H1 (cell line): Measurements from ENCODE around the gene AASDH. TPM values are rescaled to one million over a fixed set of nuclear protein-coding genes. Genes with fewer than 3 reads are reported as not detected.

Source experiments
- CTCF ChIA-PET: fragments of 300-600 bp; sonication (Branson Sonifier 250); formaldehyde crosslinking; loops from one replicate; lab custom pipeline; 2021; ENCODE audit not compliant: partially characterized antibody; lab: Charles Lee
- POLR2A ChIA-PET: fragments of 300-600 bp; sonication (Branson Sonifier 250); formaldehyde crosslinking; loops from one replicate; lab custom pipeline; 2021; ENCODE audit warnings: inconsistent platforms; ENCODE audit not compliant: partially characterized antibody; lab: Charles Lee
- DNase-seq, 2 experiments: peaks; one replicate each; pipeline versions ENCODE4 v3.0.0 to v3.0.0-alpha.2; 2010 to 2022; ENCODE audit warnings: low spot score in 2 of 2, low read depth in 1 of 2, mixed read lengths in 1 of 2
- FAIRE-seq: peaks from 2 replicates; lab custom pipeline; 2011; peaks lifted over from hg19 to GRCh38; lab: Jason Lieb, UNC
- H2AFZ ChIP-seq: 2 replicates; pipeline ENCODE4 v1.8.1; 2012; ENCODE audit warnings: low read length, inconsistent platforms
- H2AK5ac ChIP-seq: 2 replicates; pipeline ENCODE4 v1.6.1; 2013; ENCODE audit warnings: low read depth, low read length
- H2BK120ac ChIP-seq: replicated peaks from 2 replicates; pipeline ENCODE3; 2013; ENCODE audit warnings: low read depth, low read length, inconsistent platforms
- H2BK12ac ChIP-seq: 2 replicates; pipeline ENCODE4 v1.6.1; 2013; ENCODE audit warnings: low read depth, low read length
- H2BK15ac ChIP-seq: 2 replicates; pipeline ENCODE4 v1.6.1; 2013; ENCODE audit warnings: low read length
- H2BK20ac ChIP-seq: 2 replicates; pipeline ENCODE4 v1.6.1; 2013; ENCODE audit warnings: low read length
- H2BK5ac ChIP-seq: 2 replicates; pipeline ENCODE4 v1.6.1; 2013; ENCODE audit warnings: low read depth, low read length
- H3K14ac ChIP-seq: 2 replicates; pipeline ENCODE4 v1.6.1; 2013; ENCODE audit warnings: inconsistent platforms; ENCODE audit not compliant: insufficient read length
- H3K18ac ChIP-seq: 2 replicates; pipeline ENCODE4 v1.6.1; 2013; ENCODE audit warnings: low read length; ENCODE audit errors: extremely low read depth
- H3K23ac ChIP-seq: 2 replicates; pipeline ENCODE4 v1.6.1; 2013; ENCODE audit warnings: inconsistent platforms; ENCODE audit not compliant: insufficient read length
- H3K23me2 ChIP-seq: 2 replicates; pipeline ENCODE4 v1.6.1; 2013; ENCODE audit warnings: low read depth, low read length
- H3K27ac ChIP-seq: 2 replicates; pipeline ENCODE4 v1.6.1; 2011; ENCODE audit warnings: low read depth, low read length, inconsistent platforms
- H3K27me3 ChIP-seq, 4 experiments: replicated peaks in 1 of 4; 1 replicate in 1 of 4; 2 replicates in 3 of 4; pipeline versions ENCODE4 v1.6.1 to v1.8.1; 2011 to 2013; ENCODE audit warnings: low read length in 3 of 4, mild to moderate bottlenecking in 3 of 4, inconsistent platforms in 2 of 4, mixed read lengths in 2 of 4, moderate library complexity in 1 of 4; ENCODE audit not compliant: control insufficient read depth in 3 of 4, insufficient read depth in 3 of 4; ENCODE audit errors: extremely low read depth in 1 of 4
- H3K36me3 ChIP-seq, 4 experiments: 2 replicates each; pipeline versions ENCODE4 v1.6.1 to v1.8.1; 2011 to 2013; ENCODE audit warnings: mild to moderate bottlenecking in 4 of 4, low read length in 3 of 4, moderate library complexity in 2 of 4, control low read depth in 1 of 4, inconsistent platforms in 1 of 4; ENCODE audit not compliant: insufficient read depth in 4 of 4, control insufficient read depth in 2 of 4
- H3K4ac ChIP-seq: replicated peaks from 2 replicates; pipeline ENCODE3; 2013; ENCODE audit warnings: low read length, low read depth, mixed read lengths, inconsistent platforms; ENCODE audit not compliant: insufficient read length
- H3K4me1 ChIP-seq, 4 experiments: replicated peaks in 1 of 4; 1 replicate in 1 of 4; 2 replicates in 3 of 4; pipeline versions ENCODE4 v1.6.1 to v1.8.1; 2011 to 2013; ENCODE audit warnings: low read length in 3 of 4, inconsistent platforms in 2 of 4, mixed read lengths in 1 of 4; ENCODE audit not compliant: insufficient read depth in 4 of 4, control insufficient read depth in 3 of 4
- H3K4me2 ChIP-seq, 2 experiments: 2 replicates each; pipeline versions ENCODE4 v1.6.1 to v1.8.1; 2011 to 2013; ENCODE audit warnings: low read depth in 2 of 2, low read length in 2 of 2, control low read depth in 1 of 2, inconsistent platforms in 1 of 2, mild to moderate bottlenecking in 1 of 2; ENCODE audit not compliant: insufficient read depth in 1 of 2
- H3K4me3 ChIP-seq, 4 experiments: fragments of 200-600, 300-600 bp in 1 of 4; sonication (generic), shearing (Covaris generic), sonication (Bioruptor Twin) in 1 of 4; 2 replicates each; pipeline versions ENCODE4 v1.5.1 to v1.8.1; 2011 to 2016; ENCODE audit warnings: low read length in 4 of 4, low read depth in 3 of 4, control low read depth in 2 of 4, inconsistent platforms in 2 of 4, mild to moderate bottlenecking in 2 of 4, mixed read lengths in 1 of 4, moderate library complexity in 1 of 4; ENCODE audit not compliant: insufficient read depth in 2 of 4; ENCODE audit errors: extremely low read depth in 1 of 4
- H3K56ac ChIP-seq: replicated peaks from 2 replicates; pipeline ENCODE3; 2013; ENCODE audit warnings: low read depth, mild to moderate bottlenecking, mixed read lengths, low read length, inconsistent platforms; ENCODE audit not compliant: insufficient read length
- H3K79me1 ChIP-seq: 2 replicates; pipeline ENCODE4 v1.6.1; 2013; ENCODE audit warnings: low read depth, low read length, control low read depth
- H3K79me2 ChIP-seq, 2 experiments: 2 replicates each; pipeline versions ENCODE4 v1.6.1 to v1.8.1; 2012 to 2013; ENCODE audit warnings: low read length in 2 of 2, mild to moderate bottlenecking in 2 of 2, inconsistent platforms in 1 of 2; ENCODE audit not compliant: insufficient read depth in 2 of 2, control insufficient read depth in 1 of 2
- H3K9ac ChIP-seq, 4 experiments: replicated peaks in 1 of 4; 1 replicate in 1 of 4; 2 replicates in 3 of 4; pipeline versions ENCODE4 v1.6.1 to v1.8.1; 2011 to 2013; ENCODE audit warnings: low read depth in 3 of 4, low read length in 3 of 4, control low read depth in 2 of 4, mild to moderate bottlenecking in 2 of 4, moderate library complexity in 2 of 4, inconsistent platforms in 1 of 4; ENCODE audit errors: extremely low read depth in 1 of 4
- H3K9me3 ChIP-seq, 2 experiments: 2 replicates each; pipeline versions ENCODE4 v1.6.1 to v1.8.1; 2012 to 2013; ENCODE audit warnings: mild to moderate bottlenecking in 2 of 2, moderate library complexity in 2 of 2, control low read depth in 1 of 2, inconsistent platforms in 1 of 2, low read depth in 1 of 2, low read length in 1 of 2, mixed read lengths in 1 of 2; ENCODE audit not compliant: insufficient read depth in 2 of 2
- H4K20me1 ChIP-seq, 2 experiments: replicated peaks in 1 of 2; 2 replicates each; pipeline versions ENCODE3 to v1.8.1; 2011 to 2013; ENCODE audit warnings: inconsistent platforms in 2 of 2, low read length in 2 of 2, mild to moderate bottlenecking in 1 of 2; ENCODE audit not compliant: insufficient read depth in 2 of 2, control insufficient read depth in 1 of 2
- H4K5ac ChIP-seq: 2 replicates; pipeline ENCODE4 v1.6.1; 2013; ENCODE audit warnings: low read length, low read depth, mixed read lengths, inconsistent platforms; ENCODE audit not compliant: insufficient read length
- H4K8ac ChIP-seq: 2 replicates; pipeline ENCODE4 v1.8.0; 2013; ENCODE audit warnings: mild to moderate bottlenecking, moderate library complexity, low read length, inconsistent platforms; ENCODE audit not compliant: insufficient read depth; ENCODE audit errors: extremely low read depth
- H4K91ac ChIP-seq: replicated peaks from 2 replicates; pipeline ENCODE3; 2013; ENCODE audit warnings: low read length, mixed read lengths, inconsistent platforms; ENCODE audit not compliant: insufficient read length
- ATF3 ChIP-seq: IDR thresholded peaks from 2 replicates; pipeline ENCODE4 v1.6.1; 2011; ENCODE audit warnings: low read depth, mild to moderate bottlenecking, low read length; ENCODE audit not compliant: insufficient read depth
- HDAC2 ChIP-seq, 2 experiments: fragments of 300-600 bp in 1 of 2; sonication (generic) in 1 of 2; IDR thresholded peaks; 2 replicates each; pipeline ENCODE4 v1.6.1; 2011 to 2012; ENCODE audit warnings: low read depth in 2 of 2, low read length in 2 of 2, mild to moderate bottlenecking in 2 of 2, moderate library complexity in 2 of 2, borderline replicate concordance in 1 of 2, inconsistent platforms in 1 of 2
- POLR2A ChIP-seq, 2 experiments: IDR thresholded peaks; 1 replicate in 1 of 2; 2 replicates in 1 of 2; pipeline ENCODE4 v1.6.1; 2011; ENCODE audit warnings: low read depth in 2 of 2, low read length in 2 of 2, mild to moderate bottlenecking in 2 of 2; ENCODE audit errors: control extremely low read depth in 1 of 2
- WGBS, 2 experiments: shearing (Covaris generic) in 1 of 2; methylation state at CpG; one replicate each; pipeline versions ENCODE4 v1.1.6 to v1.1.7; 2013 to 2015; ENCODE audit warnings: low lambda C conversion rate in 2 of 2, mixed read lengths in 2 of 2, inconsistent platforms in 1 of 2, low coverage in 1 of 2, missing lambda C conversion rate in 1 of 2; ENCODE audit not compliant: insufficient replicate concordance in 2 of 2, insufficient coverage in 1 of 2, insufficient read length in 1 of 2; ENCODE audit errors: extremely low coverage in 1 of 2, missing lambda C conversion rate in 1 of 2; 5-methylcytosine and 5-hydroxymethylcytosine counted together
- polyA plus RNA-seq, 7 experiments: library from polyadenylated mRNA; depleted of rRNA in 3 of 7; stranded (reverse) in 5 of 7; unstranded in 2 of 7; fragments of >200 nt in 5 of 7; fragments of 200-250 nt in 2 of 7; gene quantifications; 1 replicate in 5 of 7; 2 replicates in 1 of 7; 4 replicates in 1 of 7; pipeline versions ENCODE4 v1.2.1 to v1.2.3, GENCODE V29; 2011 to 2013; ENCODE audit warnings: missing spikeins in 2 of 7, mixed read lengths in 2 of 7
- total RNA-seq: library from RNA; stranded (reverse); fragmentation: NEBNext Ultra II Directional; extraction: Animal tissue kit (Norgen Biotek cat#: 25700); gene quantifications from 2 replicates; pipeline ENCODE4 v1.2.1, GENCODE V29; 2021

The AASDH gene
- total and polyA plus RNA-seq, 2 of the 8 experiments (the other 6 are each of a cell fraction or from before 2014, with no cell fraction given), result 8.0 to 10.9 TPM

GRCh38 chr4:56434599-56435139 is 47.4 kb upstream of the AASDH start:
- no peak for FAIRE-seq
- H3K27me3 ChIP-seq, result no peaks in the 10 kb centered on the region
- peak overlapping the region; percentile 93 for H4K8ac ChIP-seq
- WGBS, 2 experiments, result 2% methylated on average over 15 of the region's 15 CpGs; no CpG with 5 or more reads in 1 of the 2 experiments
- peak overlapping the region; percentile 95 for H2BK5ac ChIP-seq
- peak overlapping the region; percentile 88 to 98 (median 92) for H3K9ac ChIP-seq
- peak overlapping the region; percentile 87 to 96 (median 90) for H3K4me3 ChIP-seq
- H3K56ac ChIP-seq, result no peak overlapping the region
- no peak overlapping the region for H2BK20ac ChIP-seq
- peak overlapping the region; percentile 89 for H4K91ac ChIP-seq
- peaks cover 0 to 2% (median under 1%) of the 10 kb centered on the region in 4 experiments; a peak in 5 of 7 replicates for H3K4me1 ChIP-seq
- peak overlapping the region; percentile 87 for H3K4ac ChIP-seq
- TF ChIP-seq ATF3 (no peak), POLR2A (IDR thresholded peaks at IDR 0.05; ENCODE audit: control extremely low read depth in 1 of 2, low read depth in 2 of 2, low read length in 2 of 2) (no peak), HDAC2 (IDR thresholded peaks at IDR 0.05; ENCODE audit: borderline replicate concordance in 1 of 2, low read depth in 2 of 2, low read length in 2 of 2) (peak in 1 of 2 experiments; percentile 74; a peak in 1 of 4 replicates)
- peak overlapping the region; percentile 89 for H3K27ac ChIP-seq
- CTCF ChIA-PET, result interaction anchor here (0.8 to 3.3 kb wide), 4 partner anchors 9 to 402 kb away, joined by 4 to 16 read pairs (median 6); no protein-coding TSS in a partner anchor
- H3K14ac ChIP-seq, result no peak overlapping the region
- H3K18ac ChIP-seq, result peak overlapping the region; percentile 87
- H2BK120ac ChIP-seq, result no peak overlapping the region
- POLR2A ChIA-PET, result interaction anchor here (0.8 to 7.7 kb wide), 15 partner anchors 10 to 543 kb away, joined by 3 to 121 read pairs (median 8); partner anchors contain the start of genes AASDH, ARL9, NOA1 and POLR2B
- H3K79me2 ChIP-seq, result peaks cover 50 to 92% of the 10 kb centered on the region in 2 experiments
- no peak overlapping the region for H2AFZ ChIP-seq
- DNase-seq, result peak in 1 of 2 experiments; percentile 67
- peaks cover 0 to 7% (median 0%) of the 10 kb centered on the region in 4 experiments; a peak in 1 of 8 replicates for H3K36me3 ChIP-seq
- peak overlapping the region; percentile 94 for H4K5ac ChIP-seq
- peaks cover 14% of the 10 kb centered on the region for H3K23me2 ChIP-seq
- no peaks in the 10 kb centered on the region for H3K9me3 ChIP-seq
- no peak overlapping the region; the same call in 1 of the 2 replicates for H2BK15ac ChIP-seq
- peak overlapping the region; percentile 59 to 71 for H3K4me2 ChIP-seq
- no peak overlapping the region for H3K23ac ChIP-seq
- H2AK5ac ChIP-seq, result peak overlapping the region; percentile 84; the same call in 1 of the 2 replicates
- H3K79me1 ChIP-seq, result no peaks in the 10 kb centered on the region
- H2BK12ac ChIP-seq, result peak overlapping the region; percentile 90; the same call in 1 of the 2 replicates
- H4K20me1 ChIP-seq, result peaks cover 10 to 13% of the 10 kb centered on the region in 2 experiments
